ENCODE data around the gene GRM1. TPM values are rescaled to one million over a fixed set of nuclear protein-coding genes. Genes with fewer than 3 reads are reported as not detected.

GRM1 gene
- total and polyA plus RNA-seq, 2 experiments from 2014 or later = not detected

DNA sequence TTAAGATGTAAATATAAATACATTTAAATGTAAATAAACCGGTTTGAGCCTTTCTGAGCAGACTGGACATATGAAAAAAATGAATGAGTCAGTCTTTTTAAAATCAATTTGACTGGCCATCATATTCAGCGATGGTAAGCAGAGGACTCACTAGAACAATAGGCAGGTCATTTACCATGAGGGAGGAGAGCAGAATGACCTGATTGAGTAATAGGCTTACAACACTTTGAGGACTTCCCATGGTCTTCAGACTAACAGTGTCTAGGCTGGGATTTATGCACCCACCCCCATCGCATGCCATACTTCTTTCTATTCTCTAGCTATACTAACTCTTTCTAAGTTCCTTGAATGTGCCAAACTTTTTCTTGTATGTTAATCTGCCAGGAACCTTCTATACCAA, 272.9 kb downstream of the GRM1 start:
- no peak overlapping the region for H3K4me2 ChIP-seq (ENCODE audit: unreplicated experiment)
- no peak for TF ChIP-seq EZH2phosphoT487 (IDR thresholded peaks at IDR 0.05; ENCODE audit: insufficient read depth, low read depth)
- TF ChIP-seq EZH2 (IDR thresholded peaks at IDR 0.05; ENCODE audit: insufficient read depth, poor library complexity, severe bottlenecking) = no peak
- no peaks in the 10 kb centered on the region for H3K27me3 ChIP-seq (replicated peaks; ENCODE audit: insufficient read depth)
- no peaks in the 10 kb centered on the region for H3F3A ChIP-seq (ENCODE audit: insufficient read depth)
- H3K27ac ChIP-seq = no peak overlapping the region
- H3K79me2 ChIP-seq (ENCODE audit: insufficient read depth) = no peaks in the 10 kb centered on the region
- in situ Hi-C loops (cut with MboI) = no loop called here
- no peaks in the 10 kb centered on the region for H3K36me3 ChIP-seq (ENCODE audit: low read depth)
- no peak for DNase-seq
- H3K9me2 ChIP-seq (ENCODE audit: insufficient read depth) = no peaks in the 10 kb centered on the region
- H3K4me3 ChIP-seq = no peak overlapping the region
- H4K20me1 ChIP-seq (ENCODE audit: insufficient read depth) = no peaks in the 10 kb centered on the region
- H3K9ac ChIP-seq = no peak overlapping the region
- no peaks in the 10 kb centered on the region for H3K9me3 ChIP-seq (ENCODE audit: low read depth)
- WGBS, 2 experiments (ENCODE audit: low coverage in 1 of 2, low lambda C conversion rate in 2 of 2, missing lambda C conversion rate in 2 of 2) = 86 to 90% methylated on average over 3 of the region's 3 CpGs
- no peaks in the 10 kb centered on the region for H3K4me1 ChIP-seq (ENCODE audit: insufficient read depth)
- no peak overlapping the region for H2AFZ ChIP-seq

DNA sequence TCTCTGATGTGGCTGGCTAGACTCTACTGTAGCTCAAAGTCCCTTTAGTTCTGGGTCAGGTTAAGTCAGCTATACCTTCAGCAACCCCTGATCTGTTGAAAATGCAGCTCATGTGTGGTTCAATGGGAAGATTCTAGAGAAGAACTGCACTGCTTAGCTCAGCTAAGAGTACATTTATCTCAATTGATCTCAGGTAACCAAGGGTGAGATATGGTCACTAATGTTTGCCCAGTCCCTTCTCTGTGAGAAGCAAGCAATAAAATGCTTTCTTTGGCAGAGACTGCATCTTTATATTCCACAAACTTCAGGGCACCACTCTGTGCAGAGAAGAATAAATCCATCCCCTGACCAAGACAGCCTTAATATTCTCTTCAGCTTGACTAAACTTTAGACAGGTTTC, 274.1 kb downstream of the GRM1 start:
- no peak overlapping the region for H3K9ac ChIP-seq
- H3K4me2 ChIP-seq (ENCODE audit: unreplicated experiment) = no peak overlapping the region
- TF ChIP-seq EZH2 (IDR thresholded peaks at IDR 0.05; ENCODE audit: insufficient read depth, poor library complexity, severe bottlenecking) = no peak
- no peak for DNase-seq
- no peak overlapping the region for H2AFZ ChIP-seq
- H4K20me1 ChIP-seq (ENCODE audit: insufficient read depth) = no peaks in the 10 kb centered on the region
- no peaks in the 10 kb centered on the region for H3K79me2 ChIP-seq (ENCODE audit: insufficient read depth)
- no peaks in the 10 kb centered on the region for H3K27me3 ChIP-seq (replicated peaks; ENCODE audit: insufficient read depth)
- H3K9me3 ChIP-seq (ENCODE audit: low read depth) = no peaks in the 10 kb centered on the region
- in situ Hi-C loops (cut with MboI) = no loop called here
- H3K9me2 ChIP-seq (ENCODE audit: insufficient read depth) = no peaks in the 10 kb centered on the region
- H3K4me3 ChIP-seq = no peak overlapping the region
- H3K27ac ChIP-seq = no peak overlapping the region
- H3K4me1 ChIP-seq (ENCODE audit: insufficient read depth) = no peaks in the 10 kb centered on the region
- no peaks in the 10 kb centered on the region for H3F3A ChIP-seq (ENCODE audit: insufficient read depth)
- H3K36me3 ChIP-seq (ENCODE audit: low read depth) = no peaks in the 10 kb centered on the region

DNA sequence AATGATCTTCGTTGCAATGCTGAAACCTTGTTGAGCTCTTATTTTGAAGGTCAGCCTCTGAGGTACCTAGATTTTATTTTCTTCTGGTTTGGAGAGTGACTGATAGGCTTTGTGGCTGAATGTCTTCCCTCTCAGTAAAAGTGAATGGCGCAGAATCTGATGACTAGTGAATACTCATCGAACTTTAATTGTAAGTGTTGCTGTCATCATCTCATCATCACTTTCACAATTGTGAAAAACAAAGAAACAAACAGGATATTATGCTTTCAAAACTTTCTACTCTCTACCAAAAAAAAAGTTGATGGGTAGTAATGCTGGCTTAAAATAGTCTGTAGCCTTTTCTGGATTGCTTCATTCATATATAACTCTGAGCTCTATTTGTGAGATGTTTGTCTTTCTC, 275.3 kb downstream of the GRM1 start:
- no peak for DNase-seq
- 58 to 72% methylated on average over 3 of the region's 3 CpGs for WGBS, 2 experiments (ENCODE audit: low coverage in 1 of 2, low lambda C conversion rate in 2 of 2, missing lambda C conversion rate in 2 of 2)

DNA sequence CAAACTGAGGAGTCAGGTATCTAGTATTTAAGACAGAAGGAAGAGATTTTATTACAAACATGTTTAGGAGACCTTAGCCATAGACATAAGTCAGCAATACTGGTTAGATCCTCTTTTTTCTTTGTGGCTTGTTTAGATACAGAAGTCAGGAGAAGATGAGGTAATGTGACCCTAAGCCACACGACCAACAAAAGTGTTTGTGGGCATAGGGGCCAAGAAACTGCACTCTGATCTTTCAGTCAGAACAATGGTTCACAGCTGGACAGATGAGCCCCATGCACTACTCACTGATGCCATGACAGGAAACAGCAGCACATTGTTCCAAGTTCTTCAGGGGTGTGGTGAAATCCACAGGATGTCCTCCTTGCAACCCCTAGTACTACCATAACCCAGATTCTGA, 276.2 kb downstream of the GRM1 start:
- WGBS, 2 experiments (ENCODE audit: low coverage in 1 of 2, low lambda C conversion rate in 2 of 2, missing lambda C conversion rate in 2 of 2) = 0% methylated on average over 1 of the region's 1 CpG
- Histone ChIP-seq H3K9me2 (ENCODE audit: insufficient read depth) (no peaks in the 10 kb centered on the region), H3K79me2 (ENCODE audit: insufficient read depth) (no peaks in the 10 kb centered on the region), H3K9me3 (ENCODE audit: low read depth) (no peaks in the 10 kb centered on the region), H3F3A (ENCODE audit: insufficient read depth) (no peaks in the 10 kb centered on the region), H3K36me3 (ENCODE audit: low read depth) (no peaks in the 10 kb centered on the region), H3K9ac (no peak overlapping the region), H4K20me1 (ENCODE audit: insufficient read depth) (no peaks in the 10 kb centered on the region), H2AFZ (no peak overlapping the region), H3K4me1 (ENCODE audit: insufficient read depth) (no peaks in the 10 kb centered on the region), H3K27me3 (replicated peaks; ENCODE audit: insufficient read depth) (no peaks in the 10 kb centered on the region), H3K4me2 (ENCODE audit: unreplicated experiment) (no peak overlapping the region), H3K27ac (no peak overlapping the region), H3K4me3 (no peak overlapping the region)
- in situ Hi-C loops (cut with MboI) = no loop called here
- no peak for DNase-seq
- no peak for TF ChIP-seq EZH2phosphoT487 (IDR thresholded peaks at IDR 0.05; ENCODE audit: insufficient read depth, low read depth)

More for the DNA sequence above, 275.3 kb downstream of the GRM1 start:
- H3K4me1 ChIP-seq (ENCODE audit: insufficient read depth) = no peaks in the 10 kb centered on the region
- no peaks in the 10 kb centered on the region for H3K27me3 ChIP-seq (replicated peaks; ENCODE audit: insufficient read depth)
- no peak overlapping the region for H3K4me3 ChIP-seq
- in situ Hi-C loops (cut with MboI) = no loop called here
- no peaks in the 10 kb centered on the region for H3F3A ChIP-seq (ENCODE audit: insufficient read depth)
- H2AFZ ChIP-seq = no peak overlapping the region
- no peak overlapping the region for H3K27ac ChIP-seq
- H3K9ac ChIP-seq = no peak overlapping the region
- H3K9me3 ChIP-seq (ENCODE audit: low read depth) = no peaks in the 10 kb centered on the region
- H4K20me1 ChIP-seq (ENCODE audit: insufficient read depth) = no peaks in the 10 kb centered on the region
- no peaks in the 10 kb centered on the region for H3K9me2 ChIP-seq (ENCODE audit: insufficient read depth)
- no peak for TF ChIP-seq EZH2phosphoT487 (IDR thresholded peaks at IDR 0.05; ENCODE audit: insufficient read depth, low read depth)
- TF ChIP-seq EZH2 (IDR thresholded peaks at IDR 0.05; ENCODE audit: insufficient read depth, poor library complexity, severe bottlenecking) = no peak
- H3K79me2 ChIP-seq (ENCODE audit: insufficient read depth) = no peaks in the 10 kb centered on the region
- no peaks in the 10 kb centered on the region for H3K36me3 ChIP-seq (ENCODE audit: low read depth)
- H3K4me2 ChIP-seq (ENCODE audit: unreplicated experiment) = no peak overlapping the region

DNA sequence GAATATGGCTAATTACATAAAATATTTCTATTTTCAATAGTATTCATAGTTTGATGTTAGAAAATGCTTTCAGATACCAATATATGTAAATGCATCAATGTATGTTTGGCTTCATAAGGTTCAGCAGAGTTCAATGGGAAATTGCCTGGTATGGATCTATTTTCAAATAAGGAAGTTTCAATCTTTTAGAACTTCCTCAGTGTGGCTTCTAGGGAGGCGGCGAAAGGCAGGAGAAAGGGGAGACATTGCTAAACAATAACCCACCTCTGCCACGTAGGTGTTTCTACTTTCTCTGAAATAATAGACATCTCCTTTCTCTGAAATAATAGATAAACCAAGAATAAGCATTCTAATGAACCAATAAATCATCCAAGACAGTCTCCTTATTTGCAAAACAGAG, 277.1 kb downstream of the GRM1 start:
- Histone ChIP-seq H3K79me2 (ENCODE audit: insufficient read depth) (no peaks in the 10 kb centered on the region), H3K4me3 (no peak overlapping the region), H3K9ac (no peak overlapping the region), H3K4me1 (ENCODE audit: insufficient read depth) (no peaks in the 10 kb centered on the region), H3K9me2 (ENCODE audit: insufficient read depth) (no peaks in the 10 kb centered on the region), H4K20me1 (ENCODE audit: insufficient read depth) (no peaks in the 10 kb centered on the region), H3K36me3 (ENCODE audit: low read depth) (no peaks in the 10 kb centered on the region), H3K9me3 (ENCODE audit: low read depth) (no peaks in the 10 kb centered on the region), H3F3A (ENCODE audit: insufficient read depth) (no peaks in the 10 kb centered on the region), H3K27ac (no peak overlapping the region), H3K27me3 (replicated peaks; ENCODE audit: insufficient read depth) (no peaks in the 10 kb centered on the region), H2AFZ (no peak overlapping the region), H3K4me2 (ENCODE audit: unreplicated experiment) (no peak overlapping the region)
- TF ChIP-seq EZH2 (IDR thresholded peaks at IDR 0.05; ENCODE audit: insufficient read depth, poor library complexity, severe bottlenecking) (no peak), EZH2phosphoT487 (IDR thresholded peaks at IDR 0.05; ENCODE audit: insufficient read depth, low read depth) (no peak)
- in situ Hi-C loops (cut with MboI) = no loop called here
- WGBS, 2 experiments (ENCODE audit: low coverage in 1 of 2, low lambda C conversion rate in 2 of 2, missing lambda C conversion rate in 2 of 2) = 80 to 81% methylated on average over 3 of the region's 3 CpGs
- no peak for DNase-seq

All from GM23248 (cell line).